Right hindlimb (tissue), 1 donor: ENCODE measurements around the gene TRIP13.
"Not testable (repeated sequence)": the region's sequence is repeated elsewhere in the genome, so short reads cannot be mapped to it uniquely, and the experiment has no call there.

Experiments used
- DNase-seq: peaks from one replicate; pipeline ENCODE4 v3.0.0-alpha.2; 2018

Gene TRIP13

DNA sequence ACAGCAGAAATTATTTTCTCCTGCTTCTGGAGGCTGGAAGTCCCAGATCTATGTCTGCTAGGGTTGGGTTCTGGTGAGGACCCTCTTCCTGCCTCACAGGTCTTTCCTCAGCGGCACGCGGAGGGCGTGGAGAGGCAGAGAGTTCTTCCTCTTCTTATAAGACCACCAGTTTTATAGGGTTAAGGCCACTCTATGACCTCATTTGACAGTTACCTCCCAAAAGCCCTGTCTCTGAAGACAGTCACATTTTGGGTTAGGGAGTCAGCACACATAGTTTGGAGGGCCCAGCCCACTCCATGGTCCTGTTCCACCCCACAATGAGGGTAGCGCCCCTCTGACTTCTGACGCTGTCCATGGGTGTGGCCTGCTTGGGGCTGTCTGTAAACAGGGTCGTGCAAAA, 46.7 kb downstream of the TRIP13 start:
- no peak for DNase-seq

GRCh38 chr5:940741-941140, 48.1 kb downstream of the TRIP13 start:
- not testable (repeated sequence) for DNase-seq

- no peak for DNase-seq
Measured at GRCh38 chr5:943201-943917, 50.7 kb downstream of the TRIP13 start.

DNA sequence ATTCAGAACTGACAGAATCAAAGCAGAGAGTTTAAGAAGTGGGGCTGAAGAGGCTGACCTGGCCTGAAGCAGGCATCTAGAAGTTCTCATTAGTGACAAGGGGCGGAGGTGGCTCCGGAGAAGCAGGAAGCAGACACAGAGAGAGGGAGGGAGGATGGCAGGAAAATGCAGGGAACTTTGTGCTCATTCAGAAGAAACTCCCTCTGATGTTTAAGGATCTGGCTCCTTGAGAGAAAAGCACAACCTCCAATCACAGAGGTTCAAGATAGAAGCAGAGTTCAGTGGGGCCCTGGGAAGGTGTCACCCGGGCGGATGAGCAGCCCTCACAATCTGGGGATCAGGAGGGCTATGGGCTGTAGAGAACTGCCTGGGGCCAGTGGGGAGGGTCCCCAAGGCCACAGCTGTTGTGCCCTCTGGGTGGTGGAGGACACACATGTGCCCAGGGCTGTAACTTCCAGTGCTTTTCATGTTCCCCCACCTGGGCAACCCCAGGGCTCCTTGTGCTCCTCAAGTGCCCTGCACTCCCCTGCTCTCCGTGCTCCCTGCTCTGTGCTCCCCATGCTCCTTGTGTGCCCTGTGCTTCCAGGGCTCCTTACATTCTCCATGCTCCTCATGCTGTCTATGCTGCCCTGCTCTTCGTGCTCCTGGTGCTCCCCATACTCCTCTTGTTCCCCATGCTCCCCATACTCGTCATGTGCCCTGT, 51.4 kb downstream of the TRIP13 start:
- DNase-seq: no peak

DNA sequence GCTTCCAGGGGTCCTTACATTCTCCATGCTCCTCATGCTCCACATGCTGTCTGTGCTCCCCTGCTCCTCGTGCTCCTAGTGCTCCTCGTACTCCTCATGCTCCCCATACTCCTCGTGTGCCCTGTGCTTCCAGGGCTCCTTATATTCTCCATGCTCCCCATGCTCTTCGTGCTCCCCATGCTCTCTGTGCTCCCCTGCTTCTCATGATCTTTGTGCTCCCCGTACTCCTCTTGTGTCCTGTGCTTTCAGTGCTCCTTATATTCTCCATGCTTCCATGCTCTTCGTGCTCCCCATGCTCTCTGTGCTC, 51.9 kb downstream of the TRIP13 start:
- DNase-seq: no peak

DNA sequence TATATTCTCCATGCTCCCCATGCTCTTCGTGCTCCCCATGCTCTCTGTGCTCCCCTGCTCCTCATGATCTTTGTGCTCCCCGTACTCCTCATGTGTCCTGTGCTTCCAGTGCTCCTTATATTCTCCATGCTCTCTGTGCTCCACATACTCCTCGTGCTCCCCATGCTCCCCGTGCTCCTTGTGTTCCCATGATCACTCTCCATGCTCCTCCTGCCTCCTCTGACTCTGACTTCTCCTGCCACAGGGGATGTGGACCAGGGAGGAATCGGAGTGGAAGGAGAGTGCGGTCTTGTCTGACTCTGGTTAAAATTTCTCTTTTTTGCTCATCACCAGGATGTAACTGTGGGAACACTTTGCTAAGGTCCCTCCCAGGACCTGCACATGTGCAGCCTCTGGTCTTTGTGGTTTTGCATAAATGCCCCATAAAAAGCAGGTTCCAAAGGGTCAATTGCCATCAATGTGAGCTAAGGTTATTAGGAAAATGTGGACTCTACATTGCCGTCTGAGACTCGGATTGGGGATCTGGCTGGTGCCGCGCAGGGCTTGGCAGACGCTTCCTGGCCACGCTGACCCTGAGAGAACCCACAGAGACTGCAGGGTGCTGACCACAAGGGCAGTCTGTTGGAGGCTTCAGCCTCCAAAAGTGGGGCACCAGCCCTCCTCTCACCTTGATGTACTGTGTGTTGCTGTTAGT, 52.5 kb downstream of the TRIP13 start:
- DNase-seq: no peak

DNA sequence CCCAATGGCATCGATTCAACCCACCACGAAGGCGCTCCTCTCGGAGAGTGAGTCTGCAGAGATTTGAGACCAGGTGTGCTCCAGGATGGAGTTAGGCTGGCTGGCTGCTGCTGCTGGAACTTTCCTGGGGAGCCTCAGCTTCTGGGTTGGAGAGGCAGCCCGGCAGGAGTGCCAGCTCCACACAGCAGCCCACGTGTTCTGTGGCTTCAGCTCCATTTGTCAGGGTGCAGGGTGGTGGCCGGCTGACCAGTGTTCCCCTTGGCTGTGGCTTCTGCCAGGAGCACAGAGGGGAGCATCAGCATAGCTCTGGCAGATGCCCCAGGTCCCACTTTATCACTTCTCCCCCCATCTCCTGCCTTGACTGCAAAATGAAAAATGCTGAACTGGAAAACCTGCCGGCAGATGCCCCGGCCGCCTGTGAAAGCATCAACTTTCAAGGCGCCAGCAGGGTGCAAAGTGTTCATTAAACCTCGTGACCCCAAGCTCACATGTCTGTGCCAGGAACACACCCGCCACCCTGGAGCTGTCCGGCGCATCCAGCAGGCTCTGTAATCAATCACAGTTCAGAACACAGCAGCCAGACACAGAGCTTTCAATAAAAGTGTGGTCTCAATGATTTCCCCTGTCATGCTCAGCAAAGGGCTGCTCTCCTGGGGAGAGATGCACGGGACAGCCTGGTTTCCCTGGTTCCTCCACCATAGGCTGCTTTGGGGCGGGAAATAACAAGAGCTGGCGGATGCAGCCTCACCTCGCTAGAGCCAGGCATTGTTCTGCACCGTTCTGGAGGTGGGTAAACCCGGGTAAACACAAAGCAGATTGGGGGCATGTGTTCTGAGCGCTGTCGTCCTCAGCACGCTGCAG, 53.2 kb downstream of the TRIP13 start:
- no peak for DNase-seq

- DNase-seq: no peak
Measured at GRCh38 chr5:946720-947625, 54.3 kb downstream of the TRIP13 start.

DNA sequence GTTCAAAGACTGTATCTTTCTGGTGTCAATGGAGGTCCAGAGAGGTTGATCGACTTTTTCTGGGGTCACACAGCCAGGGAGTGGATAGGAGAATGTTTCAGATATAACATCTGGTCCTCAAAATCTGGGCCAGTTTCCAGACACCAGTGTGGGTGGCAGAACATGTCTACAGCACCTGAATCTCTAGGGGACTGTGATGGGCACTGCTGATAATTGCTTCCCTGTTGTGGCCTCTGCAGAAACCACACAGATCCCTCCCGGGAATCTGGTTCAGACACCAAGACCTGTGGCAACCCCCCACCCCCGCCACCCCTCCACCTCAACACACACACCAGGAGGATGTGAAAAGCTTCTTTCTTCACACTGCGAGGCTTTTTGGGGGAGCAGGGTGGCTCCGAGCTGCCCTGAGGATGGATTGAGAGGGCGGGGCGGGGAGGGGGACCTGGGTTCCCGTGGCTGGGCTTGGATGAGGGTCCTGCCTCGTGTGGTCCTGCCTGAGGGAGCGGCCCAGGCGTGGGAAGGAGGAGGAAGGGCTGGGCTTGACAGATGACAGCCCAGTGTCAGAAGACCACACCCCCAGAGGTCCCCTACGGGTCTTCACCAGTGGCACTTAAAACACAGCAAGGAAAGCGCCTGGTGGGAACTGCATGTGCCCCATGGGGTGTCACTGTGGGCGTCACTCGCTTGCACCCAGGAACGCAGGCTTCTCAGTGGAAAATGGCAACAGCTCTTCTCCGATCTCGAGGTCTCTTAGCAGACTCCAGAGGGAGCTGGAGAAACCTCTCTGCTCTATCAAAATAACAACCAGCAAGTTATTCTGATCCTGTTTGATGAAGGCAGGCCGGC, 55.2 kb downstream of the TRIP13 start:
- no peak for DNase-seq

DNA sequence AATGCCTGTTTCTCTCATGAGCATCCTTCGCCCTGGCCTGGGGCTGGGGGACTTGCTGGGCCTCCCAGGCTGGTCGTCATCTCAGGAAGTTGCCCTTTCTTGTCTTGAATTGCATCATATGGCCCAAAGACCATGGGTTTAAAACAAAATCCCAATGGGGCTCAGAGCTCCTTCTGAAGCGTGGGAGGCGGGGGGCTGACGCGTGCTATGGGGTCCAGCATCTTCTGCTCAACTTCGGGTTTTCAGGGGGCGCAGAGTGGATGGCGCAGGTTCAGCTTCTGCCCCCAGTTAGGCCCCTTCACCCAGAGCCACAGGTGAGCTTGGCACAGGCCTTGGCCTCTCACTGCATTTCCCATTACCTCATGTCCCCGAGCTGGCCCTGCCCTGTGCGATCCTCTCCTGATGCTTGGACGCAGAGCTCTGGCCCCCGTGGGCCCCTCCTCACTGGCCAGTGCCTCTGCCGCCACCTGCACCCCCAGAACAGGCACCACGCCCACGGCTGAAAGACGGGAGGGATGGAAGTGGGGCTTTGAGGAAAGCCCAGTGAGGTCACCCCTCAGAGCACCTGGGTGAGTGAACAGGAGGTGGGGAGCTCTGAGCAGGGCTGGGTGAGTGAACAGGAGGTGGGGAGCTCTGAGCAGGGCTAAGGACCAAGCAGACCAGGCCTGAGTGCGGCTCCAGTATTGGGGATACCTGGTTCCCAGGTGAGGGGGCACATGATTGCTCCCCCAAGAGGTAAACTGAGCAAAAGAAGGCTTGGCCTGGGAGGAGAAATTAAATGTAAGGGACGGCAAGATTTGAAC, 56.0 kb downstream of the TRIP13 start:
- no peak for DNase-seq

- no peak for DNase-seq
Measured at GRCh38 chr5:949275-949543, 56.5 kb downstream of the TRIP13 start.

DNA sequence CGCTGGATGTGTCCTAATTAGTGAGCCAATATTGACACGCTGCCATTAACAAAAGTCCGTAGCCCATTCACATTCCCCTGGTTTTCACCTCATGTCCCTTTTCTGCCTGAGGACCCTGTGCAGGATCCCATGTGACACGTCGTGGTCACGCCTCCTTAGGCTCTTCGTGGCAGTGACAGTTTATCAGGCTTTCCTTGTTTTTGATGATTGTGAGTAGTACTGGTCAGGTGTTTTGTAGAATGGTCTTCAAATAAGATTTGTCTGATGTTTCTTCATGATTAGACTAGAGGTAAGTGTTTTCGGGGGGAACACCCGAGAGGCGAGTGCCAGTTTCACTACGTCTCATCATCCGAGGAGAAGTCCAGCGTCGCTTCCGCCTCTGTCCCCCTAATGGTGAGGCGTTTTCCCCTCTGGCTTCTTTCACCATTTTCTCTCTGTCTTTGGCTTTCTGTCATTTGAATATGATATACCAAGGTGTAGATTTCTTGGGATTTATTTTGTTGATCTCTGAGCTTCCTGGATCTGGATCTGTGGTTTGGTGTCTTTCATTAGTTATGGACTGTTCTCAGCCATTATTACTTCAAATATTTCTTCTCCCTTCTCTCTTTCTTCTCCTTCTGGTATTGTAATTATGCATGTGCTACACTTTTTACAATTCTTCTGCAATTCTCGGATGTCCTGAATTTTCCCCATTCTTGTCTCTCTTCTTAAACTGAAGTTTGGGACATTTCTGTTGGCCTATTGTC, 57.3 kb downstream of the TRIP13 start:
- no peak for DNase-seq

GRCh38 chr5:951940-952596, 59.4 kb downstream of the TRIP13 start:
- DNase-seq: no peak

DNA sequence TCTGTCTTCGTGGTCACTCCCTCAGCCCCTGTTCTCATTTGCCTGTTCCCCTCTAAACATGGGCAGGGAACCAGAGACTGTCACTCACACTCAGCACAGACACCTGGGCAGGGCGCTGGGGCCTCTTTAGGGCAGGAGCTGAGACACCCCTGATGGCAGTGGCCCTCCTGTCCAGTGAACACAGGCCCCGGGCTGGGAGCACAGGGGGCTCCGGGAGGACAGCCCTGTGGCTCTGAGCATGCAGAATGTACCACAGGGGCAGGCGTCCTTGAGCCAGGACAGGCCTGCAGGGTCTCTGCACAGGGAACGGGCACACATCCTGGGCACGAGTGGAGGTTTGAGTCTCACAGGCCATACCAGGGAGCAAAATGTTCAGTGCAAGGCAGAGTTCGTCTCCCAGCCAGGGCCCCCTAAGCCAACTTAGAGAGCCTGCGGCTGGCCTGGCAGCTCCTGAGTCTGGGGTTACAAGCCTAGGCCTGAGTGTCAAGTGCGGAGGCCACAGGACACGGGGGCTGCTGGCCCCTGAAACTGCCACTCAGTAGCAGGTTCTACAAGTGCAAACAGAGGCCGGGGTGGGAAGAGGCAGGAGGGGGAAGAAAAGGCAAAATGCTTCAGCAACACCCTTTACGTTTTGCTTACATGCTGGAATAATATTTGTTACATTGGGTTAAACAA, 60.0 kb downstream of the TRIP13 start:
- DNase-seq: no peak

- no peak for DNase-seq
Measured at GRCh38 chr5:953535-954449, 61.1 kb downstream of the TRIP13 start.

DNA sequence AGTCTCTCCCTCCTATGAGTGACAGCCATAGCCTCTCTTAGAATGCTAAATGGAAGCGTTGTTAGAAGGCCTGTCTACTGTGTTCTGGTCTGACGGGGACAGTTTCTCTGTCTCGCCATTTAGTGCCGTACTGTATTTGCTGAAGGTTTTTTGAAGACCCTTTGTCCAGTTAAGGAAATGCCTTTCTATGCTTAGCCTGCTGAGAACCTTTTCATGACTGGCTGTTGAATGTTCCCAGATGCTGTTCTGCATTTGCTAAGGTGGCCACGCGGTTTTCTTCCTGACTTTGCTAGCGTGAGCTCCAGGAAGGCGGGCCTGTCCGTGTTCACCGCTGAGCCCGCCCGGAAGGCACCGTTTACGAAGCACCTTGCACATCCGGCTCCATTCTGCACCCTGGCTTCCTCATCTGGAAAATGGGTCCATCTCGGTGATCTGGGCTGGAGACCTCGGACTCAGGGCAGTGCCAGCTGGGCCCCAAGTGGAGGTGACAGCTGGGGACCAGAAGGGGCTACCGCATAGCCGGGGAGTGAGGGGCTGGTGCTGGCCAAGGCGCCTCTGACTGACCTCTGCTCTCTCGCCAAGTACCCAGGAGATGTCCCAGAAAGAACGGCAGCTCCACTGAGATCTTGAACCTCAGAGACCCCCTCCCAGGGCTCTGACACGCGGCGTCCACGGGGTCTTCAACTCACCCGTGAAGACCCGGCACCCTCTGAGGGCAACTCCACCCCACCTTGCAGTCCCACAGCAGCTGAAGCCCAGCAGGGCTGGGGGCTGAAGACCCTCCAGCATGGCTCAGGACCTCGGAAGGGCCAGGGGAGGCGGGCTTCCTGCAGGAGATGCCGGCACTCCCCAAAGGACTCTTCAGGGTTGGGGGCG, 63.4 kb downstream of the TRIP13 start:
- peak; percentile 18 for DNase-seq
